T follicular helper cell (primary cell): Measurements from ENCODE around the gene CD52.
"Not testable (repeated sequence)": the region's sequence is repeated elsewhere in the genome, so short reads cannot be mapped to it uniquely, and the experiment has no call there.

Experiments
- DNase-seq: peaks from one replicate; pipeline ENCODE4 v3.0.0-alpha.2; 2020; ENCODE audit warnings: low read depth

The CD52 gene

GRCh38 chr1:26302733-26303405, 14.9 kb upstream of the CD52 start:
- no peak for DNase-seq

GRCh38 chr1:26305667-26306289, 12.0 kb upstream of the CD52 start:
- DNase-seq: no peak

DNA sequence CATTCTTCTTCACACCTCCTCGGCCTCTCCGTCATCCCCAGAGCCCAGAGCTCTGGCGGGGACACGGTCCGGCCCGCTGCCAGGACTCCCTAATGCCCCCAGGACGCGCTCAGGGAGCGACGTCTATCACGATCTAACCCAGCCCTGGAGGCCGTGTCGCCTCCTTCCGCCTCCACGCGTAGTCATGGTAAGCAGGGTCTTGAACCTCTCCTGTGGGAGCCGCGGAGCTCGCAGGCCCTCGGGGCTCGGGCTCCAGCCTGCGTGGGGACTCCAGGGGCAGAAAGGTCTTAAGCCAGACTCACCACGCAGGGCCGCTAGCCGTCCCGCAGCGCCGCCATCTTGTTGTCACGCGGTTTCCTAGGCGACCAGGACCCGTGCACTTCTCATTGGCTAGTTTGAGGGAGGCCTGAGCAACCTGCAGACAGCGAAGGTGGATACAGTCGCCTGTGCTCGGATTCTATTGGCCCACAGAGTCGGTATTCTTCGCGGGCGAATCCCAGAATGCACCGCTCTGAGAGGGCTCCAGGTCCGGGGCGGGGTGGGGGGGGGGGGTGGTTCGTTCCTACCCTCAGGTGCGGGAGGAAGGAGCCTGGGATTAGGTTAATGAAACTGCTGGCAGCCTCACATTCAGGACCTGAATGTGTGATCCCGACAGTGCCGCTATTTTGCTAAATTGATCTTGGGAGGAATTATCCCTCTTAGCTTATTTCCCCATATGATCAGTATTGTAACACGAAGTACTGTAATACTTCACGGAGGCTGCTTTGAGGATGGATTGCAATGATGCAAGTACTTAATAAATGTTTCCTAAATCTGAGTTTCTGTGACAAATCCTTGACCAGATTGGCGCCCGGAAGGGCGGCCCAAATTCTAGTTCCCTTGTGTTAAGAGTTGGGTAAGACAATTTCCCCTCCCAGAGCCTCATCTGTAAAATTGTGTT, 11.2 kb upstream of the CD52 start, which contains the start of gene UBXN11:
TSS of gene UBXN11 (minus strand) at position 347 of the 940 bp plus-strand sequence. CDS start 3,753 bp downstream, outside the sequence.
- peak; percentile 91 for DNase-seq

GRCh38 chr1:26307363-26307781, 10.4 kb upstream of the CD52 start:
- no peak for DNase-seq

- not testable (repeated sequence) for DNase-seq
Measured at GRCh38 chr1:26307966-26308899, 9.5 kb upstream of the CD52 start.

DNA sequence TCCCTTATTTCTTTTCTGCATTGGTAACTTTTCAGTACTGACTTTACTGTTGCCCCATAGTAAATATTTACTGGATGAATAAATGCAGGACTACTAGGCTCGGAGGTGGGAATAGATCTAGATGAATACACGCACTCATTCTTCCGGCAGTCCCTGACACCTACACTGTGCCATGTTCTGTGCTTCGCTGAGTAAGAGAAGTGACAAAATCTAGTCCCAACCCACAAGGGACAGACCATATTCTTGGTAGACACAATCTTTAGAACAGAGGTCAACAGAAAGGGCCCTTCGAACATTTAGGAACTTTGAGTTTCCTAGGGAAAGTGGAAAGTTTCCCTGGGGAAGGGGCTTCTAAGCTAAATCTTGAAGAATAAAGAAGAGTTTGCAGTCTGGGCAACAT, 3.3 kb upstream of the CD52 start:
- DNase-seq: no peak

- DNase-seq: no peak
Measured at GRCh38 chr1:26315874-26316850, 1.6 kb upstream of the CD52 start.

- DNase-seq: no peak
Measured at GRCh38 chr1:26317146-26317545, 612 bp upstream of the CD52 start.

GRCh38 chr1:26318338-26319064, 743 bp downstream of the CD52 start:
- no peak for DNase-seq

GRCh38 chr1:26320896-26321295, 3.1 kb downstream of the CD52 start:
- no peak for DNase-seq

DNA sequence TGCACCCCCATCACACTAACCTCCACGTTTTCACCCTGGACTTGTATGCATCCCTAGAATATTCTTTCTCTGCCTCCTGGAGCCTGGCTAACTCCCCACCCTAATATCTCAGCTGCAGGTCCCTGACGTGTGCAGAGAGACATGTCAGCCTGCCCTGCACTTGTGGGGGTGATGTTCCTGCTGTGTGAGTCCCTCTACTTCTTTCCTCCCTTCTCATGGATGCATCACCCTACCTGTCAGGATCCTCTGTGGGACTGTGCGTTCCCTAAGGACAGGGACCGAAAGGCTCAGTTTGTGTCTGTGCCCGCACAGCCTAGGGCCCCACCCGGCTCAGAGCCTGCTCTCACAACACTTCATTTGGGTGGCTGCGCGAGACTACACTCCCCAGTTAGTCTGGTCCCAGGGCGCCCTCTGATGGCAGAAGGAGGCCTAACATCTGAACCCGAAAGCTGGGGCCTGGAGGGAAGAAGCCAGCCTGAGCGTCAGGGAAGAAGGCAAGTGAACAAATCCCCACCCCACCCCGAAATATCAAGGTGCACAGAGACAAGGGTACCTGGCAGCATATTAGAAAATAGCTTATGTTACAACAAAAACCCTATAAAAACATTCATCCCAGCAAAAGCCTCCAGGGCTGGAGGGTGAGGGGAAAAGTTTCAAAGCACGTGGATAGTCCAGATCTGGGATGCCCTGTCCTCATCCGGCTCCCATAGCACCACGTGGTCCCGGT, 3.7 kb downstream of the CD52 start:
- peak; percentile 93 for DNase-seq

DNA sequence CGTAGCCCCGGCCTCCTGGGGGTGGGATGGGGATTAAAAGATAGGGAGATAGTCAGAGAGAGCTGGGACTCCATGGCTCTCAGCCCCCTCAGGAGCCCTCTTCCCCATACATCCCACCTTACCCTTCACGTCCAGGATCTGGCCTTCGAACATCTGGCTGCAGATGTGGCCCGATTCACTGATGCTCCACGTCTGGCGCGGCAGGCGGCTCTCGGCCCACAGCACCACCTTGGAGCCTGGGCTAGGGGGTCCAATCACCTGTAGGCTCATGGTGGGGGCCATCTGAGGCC, 4.2 kb downstream of the CD52 start:
- DNase-seq: no peak

DNA sequence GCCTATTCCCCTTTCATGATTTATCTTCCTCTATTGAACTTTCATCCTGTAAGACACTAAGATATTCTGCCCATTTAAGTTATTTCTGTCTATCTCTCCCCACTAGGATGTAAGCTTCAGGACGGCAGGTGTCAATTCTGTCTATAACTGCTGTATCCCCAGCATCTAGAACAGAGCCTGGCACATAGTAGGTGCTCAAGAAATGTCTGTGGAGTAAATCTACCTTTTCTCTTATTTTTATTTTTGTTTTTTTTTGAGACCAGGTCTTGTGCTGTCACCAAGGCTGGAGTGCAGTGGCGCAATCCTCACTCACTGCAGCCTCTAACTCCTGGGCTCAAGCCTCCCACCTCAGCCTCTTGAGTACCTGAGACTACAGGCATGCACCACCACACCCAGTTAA, 5.6 kb downstream of the CD52 start:
- DNase-seq: no peak

- no peak for DNase-seq
Measured at GRCh38 chr1:26324550-26324949, 6.8 kb downstream of the CD52 start.

GRCh38 chr1:26327956-26328362, 10.2 kb downstream of the CD52 start:
- no peak for DNase-seq

GRCh38 chr1:26328597-26328996, 10.8 kb downstream of the CD52 start:
- DNase-seq: no peak

- not testable (repeated sequence) for DNase-seq
Measured at GRCh38 chr1:26329380-26329779, 11.6 kb downstream of the CD52 start.

GRCh38 chr1:26330276-26330675, 12.5 kb downstream of the CD52 start:
- no peak for DNase-seq

GRCh38 chr1:26333312-26333711, 15.6 kb downstream of the CD52 start:
- not testable (repeated sequence) for DNase-seq
